GM23338 (cell line): ENCODE data around the gene VNN1. TPM values are rescaled to one million over a fixed set of nuclear protein-coding genes. Genes with fewer than 3 reads are reported as not detected.
A peak's percentile ranks its signal among the peaks of the same experiment; 100 is the strongest.

Experiments
- ATAC-seq: fragments of 200-7000 bp; cut with Tn5 transposase; 3 replicates; pipeline ENCODE4 v1.9.1; 2020
- DNase-seq: peaks from one replicate; pipeline ENCODE4 v3.0.0-alpha.2; 2015; ENCODE audit warnings: low spot score
- H2AFZ ChIP-seq: fragments of 200-600 bp; sonication (generic); 2 replicates; pipeline ENCODE4 v1.8.0; 2016; ENCODE audit warnings: antibody characterized with exemption, mild to moderate bottlenecking, moderate library complexity
- H3F3A ChIP-seq: fragments of 200-600 bp; sonication (generic); replicated peaks from 2 replicates; pipeline ENCODE4 v1.8.0; 2017; ENCODE audit warnings: antibody characterized with exemption, mixed run types, low read depth
- H3K27ac ChIP-seq: fragments of 200-600 bp; sonication (generic); 2 replicates; pipeline ENCODE4 v1.6.1; 2016; ENCODE audit warnings: low read depth
- H3K27me3 ChIP-seq: fragments of 200-600 bp; sonication (generic); 2 replicates; pipeline ENCODE4 v1.8.0; 2016; ENCODE audit warnings: mild to moderate bottlenecking, mixed run types, moderate library complexity; ENCODE audit not compliant: insufficient read depth
- H3K36me3 ChIP-seq: fragments of 200-600 bp; sonication (generic); 2 replicates; pipeline ENCODE4 v1.8.0; 2016; ENCODE audit warnings: mild to moderate bottlenecking; ENCODE audit not compliant: insufficient read depth
- H3K4me1 ChIP-seq: fragments of 200-600 bp; sonication (generic); 2 replicates; pipeline ENCODE4 v1.8.0; 2016; ENCODE audit warnings: mild to moderate bottlenecking, moderate library complexity; ENCODE audit not compliant: insufficient read depth
- H3K4me2 ChIP-seq: fragments of 200-600 bp; sonication (generic); 2 replicates; pipeline ENCODE4 v1.7.1; 2017; ENCODE audit warnings: mixed run types
- H3K4me3 ChIP-seq: fragments of 200-600 bp; sonication (generic); 2 replicates; pipeline ENCODE4 v1.6.1; 2016; ENCODE audit warnings: mixed run types
- H3K79me2 ChIP-seq: fragments of 200-600 bp; sonication (generic); replicated peaks from 2 replicates; pipeline ENCODE4 v1.8.0; 2017; ENCODE audit warnings: mild to moderate bottlenecking; ENCODE audit not compliant: insufficient read depth
- H3K9me2 ChIP-seq: fragments of 200-600 bp; sonication (generic); 2 replicates; pipeline ENCODE4 v1.8.0; 2017; ENCODE audit not compliant: insufficient read depth
- H4K20me1 ChIP-seq: fragments of 200-600 bp; sonication (generic); replicated peaks from 2 replicates; pipeline ENCODE4 v1.8.0; 2017; ENCODE audit warnings: mild to moderate bottlenecking; ENCODE audit not compliant: insufficient read depth
- H3K27ac Mint-ChIP-seq: 2 replicates; pipeline ENCODE4 v1.8.0; 2020; ENCODE audit warnings: inconsistent platforms, mild to moderate bottlenecking, moderate library complexity, mixed read lengths
- H3K27me3 Mint-ChIP-seq: 3 replicates; pipeline ENCODE4 v1.8.0; 2022; ENCODE audit warnings: low read depth, mild to moderate bottlenecking, moderate library complexity, mixed read lengths, inconsistent platforms; ENCODE audit not compliant: insufficient read depth, poor library complexity
- H3K36me3 Mint-ChIP-seq: 3 replicates; pipeline ENCODE4 v1.8.0; 2021; ENCODE audit warnings: low read depth, mild to moderate bottlenecking, inconsistent platforms, moderate library complexity, mixed read lengths
- H3K4me1 Mint-ChIP-seq: 3 replicates; pipeline ENCODE4 v1.8.0; 2020; ENCODE audit warnings: mild to moderate bottlenecking, inconsistent platforms, mixed read lengths
- H3K4me3 Mint-ChIP-seq: 3 replicates; pipeline ENCODE4 v1.8.0; 2021; ENCODE audit warnings: moderate library complexity, mild to moderate bottlenecking, inconsistent platforms, mixed read lengths
- H3K9me3 Mint-ChIP-seq: 3 replicates; pipeline ENCODE4 v1.8.0; 2020; ENCODE audit warnings: moderate library complexity, mild to moderate bottlenecking, inconsistent platforms, mixed read lengths
- CREB1 ChIP-seq: fragments of 250-450 bp; sonication (Bioruptor Pico); IDR thresholded peaks from 2 replicates; pipeline ENCODE4 v1.5.0; 2020; ENCODE audit warnings: low read depth, mild to moderate bottlenecking, moderate library complexity
- ZNF331 ChIP-seq: fragments of 250-450 bp; sonication (Bioruptor Pico); IDR thresholded peaks from 2 replicates; pipeline ENCODE4 v1.5.0; 2020; ENCODE audit warnings: low read depth, mild to moderate bottlenecking, moderate library complexity
- polyA plus RNA-seq: library from polyadenylated mRNA; unstranded; fragments of >200 nt; fragmentation: Nextera tagmentation; extraction: Ambion mirVana; gene quantifications from 2 replicates; pipeline ENCODE4 v1.2.1, GENCODE V29; 2016
- total RNA-seq: library from RNA; depleted of rRNA; stranded (reverse); fragments of >200 nt; shearing (Covaris generic); gene quantifications from 2 replicates; pipeline ENCODE4 v1.2.3, GENCODE V29; 2014
- TF ChIP-seq, protein P1 (sequence below), 2 experiments: fragments of 200-600 bp in 1 of 2; sonication (generic) in 1 of 2; conservative IDR thresholded peaks; 2 replicates each; pipeline versions ENCODE4 v1.5.1 to v1.6.1; 2016 to 2017; ENCODE audit warnings: antibody characterized with exemption in 2 of 2, low read depth in 2 of 2, mild to moderate bottlenecking in 2 of 2, moderate library complexity in 1 of 2
- TF ChIP-seq, protein P2 (sequence below): fragments of 250-450 bp; sonication (Bioruptor Pico); IDR thresholded peaks from 2 replicates; pipeline ENCODE4 v1.5.0; 2020; ENCODE audit warnings: mild to moderate bottlenecking, moderate library complexity

The VNN1 gene
- total and polyA plus RNA-seq, 2 experiments from 2014 or later = not detected

DNA sequence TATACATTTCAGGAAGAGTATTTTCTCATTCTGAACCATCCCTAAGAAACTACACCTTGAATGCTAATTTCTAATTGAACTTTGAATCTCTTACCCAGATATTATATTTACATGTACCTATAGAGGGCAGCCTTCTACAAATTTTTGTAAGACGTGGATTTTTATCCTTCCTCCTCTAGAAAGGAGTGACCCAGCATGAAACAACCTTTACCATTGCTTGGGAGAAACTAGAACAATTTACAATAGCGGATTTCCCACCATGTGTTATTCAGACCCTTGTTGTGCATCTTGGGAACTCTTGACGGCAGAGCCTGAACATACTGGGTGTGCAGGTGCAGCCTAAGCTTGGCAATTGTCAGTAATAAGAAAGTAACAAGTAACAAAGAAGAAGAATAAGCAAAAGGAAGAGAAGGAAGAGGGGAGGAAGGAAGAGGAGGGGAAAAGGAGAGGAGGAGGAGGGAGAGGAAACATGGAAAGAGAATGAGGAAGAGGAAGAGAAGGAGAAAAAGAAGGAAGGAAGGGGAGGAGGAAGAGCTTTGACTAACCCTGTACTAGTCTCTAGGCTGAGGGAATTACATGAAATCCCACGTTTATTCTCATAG, 44.1 kb downstream of the VNN1 start:
- Mint-ChIP-seq H3K9me3 (peaks cover 8% of the 10 kb centered on the region; the same call in 2 of the 3 replicates), H3K4me3 (no peak overlapping the region; the same call in 2 of the 3 replicates), H3K36me3 (peaks cover 12% of the 10 kb centered on the region), H3K27ac (no peak overlapping the region; the same call in 1 of the 2 replicates), H3K27me3 (no peaks in the 10 kb centered on the region), H3K4me1 (peaks cover 19% of the 10 kb centered on the region)
- Histone ChIP-seq H3K27me3 (no peaks in the 10 kb centered on the region), H4K20me1 (no peaks in the 10 kb centered on the region), H3F3A (no peaks in the 10 kb centered on the region), H3K79me2 (no peaks in the 10 kb centered on the region), H3K9me2 (peaks cover 3% of the 10 kb centered on the region; the same call in 1 of the 2 replicates), H3K4me2 (no peak overlapping the region), H3K4me1 (peaks cover 8% of the 10 kb centered on the region), H2AFZ (peak overlapping the region; percentile 66; the same call in 1 of the 2 replicates), H3K27ac (no peak overlapping the region), H3K4me3 (no peak overlapping the region), H3K36me3 (peaks cover 2% of the 10 kb centered on the region)
- ATAC-seq (peak; percentile 56), DNase-seq (peak; percentile 66)
- TF ChIP-seq, protein P1, sequence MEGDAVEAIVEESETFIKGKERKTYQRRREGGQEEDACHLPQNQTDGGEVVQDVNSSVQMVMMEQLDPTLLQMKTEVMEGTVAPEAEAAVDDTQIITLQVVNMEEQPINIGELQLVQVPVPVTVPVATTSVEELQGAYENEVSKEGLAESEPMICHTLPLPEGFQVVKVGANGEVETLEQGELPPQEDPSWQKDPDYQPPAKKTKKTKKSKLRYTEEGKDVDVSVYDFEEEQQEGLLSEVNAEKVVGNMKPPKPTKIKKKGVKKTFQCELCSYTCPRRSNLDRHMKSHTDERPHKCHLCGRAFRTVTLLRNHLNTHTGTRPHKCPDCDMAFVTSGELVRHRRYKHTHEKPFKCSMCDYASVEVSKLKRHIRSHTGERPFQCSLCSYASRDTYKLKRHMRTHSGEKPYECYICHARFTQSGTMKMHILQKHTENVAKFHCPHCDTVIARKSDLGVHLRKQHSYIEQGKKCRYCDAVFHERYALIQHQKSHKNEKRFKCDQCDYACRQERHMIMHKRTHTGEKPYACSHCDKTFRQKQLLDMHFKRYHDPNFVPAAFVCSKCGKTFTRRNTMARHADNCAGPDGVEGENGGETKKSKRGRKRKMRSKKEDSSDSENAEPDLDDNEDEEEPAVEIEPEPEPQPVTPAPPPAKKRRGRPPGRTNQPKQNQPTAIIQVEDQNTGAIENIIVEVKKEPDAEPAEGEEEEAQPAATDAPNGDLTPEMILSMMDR (conservative IDR thresholded peaks at IDR 0.05; ENCODE audit: low read depth in 2 of 2) = peak; percentile 46 to 64; a peak in 3 of 4 replicates
- no peak for TF ChIP-seq ZNF331 (CRISPR knock-in tag)

DNA sequence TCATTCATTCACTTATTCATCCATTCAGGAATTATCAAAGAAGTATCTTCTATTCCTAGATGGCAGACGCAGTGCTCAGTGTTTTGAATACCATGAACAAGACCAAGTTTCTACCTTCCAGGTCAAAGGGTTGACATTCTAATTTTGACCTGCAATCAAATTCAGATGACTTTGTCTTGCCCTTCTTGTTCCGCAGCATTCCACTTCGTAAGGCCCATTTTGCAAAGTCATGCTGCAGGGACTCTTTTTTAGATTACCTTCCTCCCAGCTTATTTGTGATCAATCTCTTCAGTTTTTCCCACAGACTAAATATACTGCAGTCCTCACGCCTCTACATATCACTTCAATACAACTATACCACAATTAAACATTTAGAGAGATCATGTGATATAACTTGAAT, 47.7 kb downstream of the VNN1 start:
- DNase-seq (peak; percentile 64), ATAC-seq (no peak)
- Histone ChIP-seq H3K4me2 (peak overlapping the region; percentile 35; the same call in 1 of the 2 replicates), H3K36me3 (peaks cover 4% of the 10 kb centered on the region), H4K20me1 (no peaks in the 10 kb centered on the region), H3K27me3 (no peaks in the 10 kb centered on the region), H3K4me3 (no peak overlapping the region), H2AFZ (no peak overlapping the region), H3F3A (no peaks in the 10 kb centered on the region), H3K27ac (no peak overlapping the region), H3K4me1 (peaks cover 8% of the 10 kb centered on the region), H3K9me2 (peaks cover 3% of the 10 kb centered on the region; the same call in 1 of the 2 replicates), H3K79me2 (no peaks in the 10 kb centered on the region)
- H3K4me1 Mint-ChIP-seq = peaks cover 19% of the 10 kb centered on the region
- TF ChIP-seq CREB1 = no peak
- TF ChIP-seq, protein P2, sequence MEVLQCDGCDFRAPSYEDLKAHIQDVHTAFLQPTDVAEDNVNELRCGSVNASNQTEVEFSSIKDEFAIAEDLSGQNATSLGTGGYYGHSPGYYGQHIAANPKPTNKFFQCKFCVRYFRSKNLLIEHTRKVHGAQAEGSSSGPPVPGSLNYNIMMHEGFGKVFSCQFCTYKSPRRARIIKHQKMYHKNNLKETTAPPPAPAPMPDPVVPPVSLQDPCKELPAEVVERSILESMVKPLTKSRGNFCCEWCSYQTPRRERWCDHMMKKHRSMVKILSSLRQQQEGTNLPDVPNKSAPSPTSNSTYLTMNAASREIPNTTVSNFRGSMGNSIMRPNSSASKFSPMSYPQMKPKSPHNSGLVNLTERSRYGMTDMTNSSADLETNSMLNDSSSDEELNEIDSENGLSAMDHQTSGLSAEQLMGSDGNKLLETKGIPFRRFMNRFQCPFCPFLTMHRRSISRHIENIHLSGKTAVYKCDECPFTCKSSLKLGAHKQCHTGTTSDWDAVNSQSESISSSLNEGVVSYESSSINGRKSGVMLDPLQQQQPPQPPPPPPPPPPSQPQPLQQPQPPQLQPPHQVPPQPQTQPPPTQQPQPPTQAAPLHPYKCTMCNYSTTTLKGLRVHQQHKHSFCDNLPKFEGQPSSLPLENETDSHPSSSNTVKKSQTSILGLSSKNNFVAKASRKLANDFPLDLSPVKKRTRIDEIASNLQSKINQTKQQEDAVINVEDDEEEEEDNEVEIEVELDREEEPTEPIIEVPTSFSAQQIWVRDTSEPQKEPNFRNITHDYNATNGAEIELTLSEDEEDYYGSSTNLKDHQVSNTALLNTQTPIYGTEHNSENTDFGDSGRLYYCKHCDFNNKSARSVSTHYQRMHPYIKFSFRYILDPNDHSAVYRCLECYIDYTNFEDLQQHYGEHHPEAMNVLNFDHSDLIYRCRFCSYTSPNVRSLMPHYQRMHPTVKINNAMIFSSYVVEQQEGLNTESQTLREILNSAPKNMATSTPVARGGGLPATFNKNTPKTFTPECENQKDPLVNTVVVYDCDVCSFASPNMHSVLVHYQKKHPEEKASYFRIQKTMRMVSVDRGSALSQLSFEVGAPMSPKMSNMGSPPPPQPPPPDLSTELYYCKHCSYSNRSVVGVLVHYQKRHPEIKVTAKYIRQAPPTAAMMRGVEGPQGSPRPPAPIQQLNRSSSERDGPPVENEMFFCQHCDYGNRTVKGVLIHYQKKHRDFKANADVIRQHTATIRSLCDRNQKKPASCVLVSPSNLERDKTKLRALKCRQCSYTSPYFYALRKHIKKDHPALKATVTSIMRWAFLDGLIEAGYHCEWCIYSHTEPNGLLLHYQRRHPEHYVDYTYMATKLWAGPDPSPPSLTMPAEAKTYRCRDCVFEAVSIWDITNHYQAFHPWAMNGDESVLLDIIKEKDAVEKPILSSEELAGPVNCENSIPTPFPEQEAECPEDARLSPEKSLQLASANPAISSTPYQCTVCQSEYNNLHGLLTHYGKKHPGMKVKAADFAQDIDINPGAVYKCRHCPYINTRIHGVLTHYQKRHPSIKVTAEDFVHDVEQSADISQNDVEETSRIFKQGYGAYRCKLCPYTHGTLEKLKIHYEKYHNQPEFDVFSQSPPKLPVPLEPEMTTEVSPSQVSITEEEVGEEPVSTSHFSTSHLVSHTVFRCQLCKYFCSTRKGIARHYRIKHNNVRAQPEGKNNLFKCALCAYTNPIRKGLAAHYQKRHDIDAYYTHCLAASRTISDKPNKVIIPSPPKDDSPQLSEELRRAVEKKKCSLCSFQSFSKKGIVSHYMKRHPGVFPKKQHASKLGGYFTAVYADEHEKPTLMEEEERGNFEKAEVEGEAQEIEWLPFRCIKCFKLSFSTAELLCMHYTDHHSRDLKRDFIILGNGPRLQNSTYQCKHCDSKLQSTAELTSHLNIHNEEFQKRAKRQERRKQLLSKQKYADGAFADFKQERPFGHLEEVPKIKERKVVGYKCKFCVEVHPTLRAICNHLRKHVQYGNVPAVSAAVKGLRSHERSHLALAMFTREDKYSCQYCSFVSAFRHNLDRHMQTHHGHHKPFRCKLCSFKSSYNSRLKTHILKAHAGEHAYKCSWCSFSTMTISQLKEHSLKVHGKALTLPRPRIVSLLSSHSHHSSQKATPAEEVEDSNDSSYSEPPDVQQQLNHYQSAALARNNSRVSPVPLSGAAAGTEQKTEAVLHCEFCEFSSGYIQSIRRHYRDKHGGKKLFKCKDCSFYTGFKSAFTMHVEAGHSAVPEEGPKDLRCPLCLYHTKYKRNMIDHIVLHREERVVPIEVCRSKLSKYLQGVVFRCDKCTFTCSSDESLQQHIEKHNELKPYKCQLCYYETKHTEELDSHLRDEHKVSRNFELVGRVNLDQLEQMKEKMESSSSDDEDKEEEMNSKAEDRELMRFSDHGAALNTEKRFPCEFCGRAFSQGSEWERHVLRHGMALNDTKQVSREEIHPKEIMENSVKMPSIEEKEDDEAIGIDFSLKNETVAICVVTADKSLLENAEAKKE (CRISPR knock-in tag) = 0 out of 2 replicates have a peak, but pooled peaks have one; percentile 34
- H3K9me3 Mint-ChIP-seq = peaks cover 12% of the 10 kb centered on the region; the same call in 2 of the 3 replicates
- H3K27ac Mint-ChIP-seq = peak overlapping the region; percentile 84
- peaks cover 20% of the 10 kb centered on the region for H3K36me3 Mint-ChIP-seq
- H3K27me3 Mint-ChIP-seq = no peaks in the 10 kb centered on the region
- H3K4me3 Mint-ChIP-seq = peak overlapping the region; percentile 16; the same call in 1 of the 3 replicates
